ENCODE results near the gene DPP10. TPM values are rescaled to one million over a fixed set of nuclear protein-coding genes. Genes with fewer than 3 reads are reported as not detected.
"Not testable (repeated sequence)": the region's sequence is repeated elsewhere in the genome, so short reads cannot be mapped to it uniquely, and the experiment has no call there.

The DPP10 gene
- total RNA-seq, 1 experiment from 2014 or later: not detected

DNA sequence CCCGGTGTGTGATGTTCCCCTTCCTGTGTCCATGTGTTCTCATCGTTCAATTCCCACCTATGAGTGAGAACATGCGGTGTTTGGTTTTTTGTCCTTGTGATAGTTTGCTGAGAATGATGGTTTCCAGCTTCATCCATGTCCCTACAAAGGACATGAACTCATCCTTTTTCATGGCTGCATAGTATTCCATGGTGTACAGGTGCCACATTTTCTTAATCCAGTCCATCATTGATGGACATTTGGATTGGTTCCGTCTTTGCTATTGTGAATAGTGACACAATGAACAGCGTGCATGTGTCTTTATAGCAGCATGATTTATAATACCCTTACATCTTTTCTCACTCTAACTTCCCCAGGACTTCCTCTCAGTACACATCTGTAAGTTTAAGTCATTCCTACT, 35.1 kb upstream of the DPP10 start:
- ATAC-seq; H3K27me3 ChIP-seq (ENCODE audit: control insufficient read depth, insufficient read depth, low read length); CTCF ChIA-PET; intact Hi-C loops (cut with micrococcal nuclease; ENCODE audit: unreplicated experiment); DNase-seq (ENCODE audit: low read depth, low spot score); H3K4me3 ChIP-seq (ENCODE audit: low read depth in 2 of 2, low read length in 2 of 2); H3K9me3 ChIP-seq (ENCODE audit: control insufficient read depth, insufficient read depth, low read depth, low read length); POLR2A ChIA-PET; BruUV-seq (replicated peaks); in situ Hi-C loops (cut with HindIII; ENCODE audit: low pct_unique_long_range_greater_than_20kb, low sequenced_read_pairs); H3K4me1 ChIP-seq (ENCODE audit: control insufficient read depth, insufficient read depth, low read length); H3K36me3 ChIP-seq (ENCODE audit: control insufficient read depth, insufficient read depth, low read length); H3K27ac ChIP-seq (ENCODE audit: low read length): not testable (repeated sequence)

GRCh38 chr2:114421781-114422180, 20.7 kb upstream of the DPP10 start:
- Histone ChIP-seq H3K36me3 (ENCODE audit: control insufficient read depth, insufficient read depth, low read length) (no peaks in the 10 kb centered on the region), H3K27me3 (ENCODE audit: control insufficient read depth, insufficient read depth, low read length) (no peaks in the 10 kb centered on the region), H3K4me1 (ENCODE audit: control insufficient read depth, insufficient read depth, low read length) (no peaks in the 10 kb centered on the region), H3K4me3 (ENCODE audit: low read depth in 2 of 2, low read length in 2 of 2) (no peak overlapping the region), H3K9me3 (ENCODE audit: control insufficient read depth, insufficient read depth, low read depth, low read length) (no peaks in the 10 kb centered on the region), H3K27ac (ENCODE audit: low read length) (no peak overlapping the region)
- intact Hi-C loops (cut with micrococcal nuclease; ENCODE audit: unreplicated experiment): no loop called here
- TF ChIP-seq, protein P1, sequence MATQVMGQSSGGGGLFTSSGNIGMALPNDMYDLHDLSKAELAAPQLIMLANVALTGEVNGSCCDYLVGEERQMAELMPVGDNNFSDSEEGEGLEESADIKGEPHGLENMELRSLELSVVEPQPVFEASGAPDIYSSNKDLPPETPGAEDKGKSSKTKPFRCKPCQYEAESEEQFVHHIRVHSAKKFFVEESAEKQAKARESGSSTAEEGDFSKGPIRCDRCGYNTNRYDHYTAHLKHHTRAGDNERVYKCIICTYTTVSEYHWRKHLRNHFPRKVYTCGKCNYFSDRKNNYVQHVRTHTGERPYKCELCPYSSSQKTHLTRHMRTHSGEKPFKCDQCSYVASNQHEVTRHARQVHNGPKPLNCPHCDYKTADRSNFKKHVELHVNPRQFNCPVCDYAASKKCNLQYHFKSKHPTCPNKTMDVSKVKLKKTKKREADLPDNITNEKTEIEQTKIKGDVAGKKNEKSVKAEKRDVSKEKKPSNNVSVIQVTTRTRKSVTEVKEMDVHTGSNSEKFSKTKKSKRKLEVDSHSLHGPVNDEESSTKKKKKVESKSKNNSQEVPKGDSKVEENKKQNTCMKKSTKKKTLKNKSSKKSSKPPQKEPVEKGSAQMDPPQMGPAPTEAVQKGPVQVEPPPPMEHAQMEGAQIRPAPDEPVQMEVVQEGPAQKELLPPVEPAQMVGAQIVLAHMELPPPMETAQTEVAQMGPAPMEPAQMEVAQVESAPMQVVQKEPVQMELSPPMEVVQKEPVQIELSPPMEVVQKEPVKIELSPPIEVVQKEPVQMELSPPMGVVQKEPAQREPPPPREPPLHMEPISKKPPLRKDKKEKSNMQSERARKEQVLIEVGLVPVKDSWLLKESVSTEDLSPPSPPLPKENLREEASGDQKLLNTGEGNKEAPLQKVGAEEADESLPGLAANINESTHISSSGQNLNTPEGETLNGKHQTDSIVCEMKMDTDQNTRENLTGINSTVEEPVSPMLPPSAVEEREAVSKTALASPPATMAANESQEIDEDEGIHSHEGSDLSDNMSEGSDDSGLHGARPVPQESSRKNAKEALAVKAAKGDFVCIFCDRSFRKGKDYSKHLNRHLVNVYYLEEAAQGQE (IDR thresholded peaks at IDR 0.05; ENCODE audit: insufficient read depth in 1 of 2, low read depth in 2 of 2, low read length in 1 of 2): no peak
- TF ChIP-seq, protein P2, sequence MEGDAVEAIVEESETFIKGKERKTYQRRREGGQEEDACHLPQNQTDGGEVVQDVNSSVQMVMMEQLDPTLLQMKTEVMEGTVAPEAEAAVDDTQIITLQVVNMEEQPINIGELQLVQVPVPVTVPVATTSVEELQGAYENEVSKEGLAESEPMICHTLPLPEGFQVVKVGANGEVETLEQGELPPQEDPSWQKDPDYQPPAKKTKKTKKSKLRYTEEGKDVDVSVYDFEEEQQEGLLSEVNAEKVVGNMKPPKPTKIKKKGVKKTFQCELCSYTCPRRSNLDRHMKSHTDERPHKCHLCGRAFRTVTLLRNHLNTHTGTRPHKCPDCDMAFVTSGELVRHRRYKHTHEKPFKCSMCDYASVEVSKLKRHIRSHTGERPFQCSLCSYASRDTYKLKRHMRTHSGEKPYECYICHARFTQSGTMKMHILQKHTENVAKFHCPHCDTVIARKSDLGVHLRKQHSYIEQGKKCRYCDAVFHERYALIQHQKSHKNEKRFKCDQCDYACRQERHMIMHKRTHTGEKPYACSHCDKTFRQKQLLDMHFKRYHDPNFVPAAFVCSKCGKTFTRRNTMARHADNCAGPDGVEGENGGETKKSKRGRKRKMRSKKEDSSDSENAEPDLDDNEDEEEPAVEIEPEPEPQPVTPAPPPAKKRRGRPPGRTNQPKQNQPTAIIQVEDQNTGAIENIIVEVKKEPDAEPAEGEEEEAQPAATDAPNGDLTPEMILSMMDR (IDR thresholded peaks at IDR 0.05): no peak
- TF ChIP-seq TCF7L2 (IDR thresholded peaks at IDR 0.05; ENCODE audit: low read depth, low read length): no peak
- DNase-seq (ENCODE audit: low read depth, low spot score): no peak
- ATAC-seq: no peak
- ChIA-PET POLR2A (no interaction called here), CTCF (no interaction called here)
- no TSS peak for BruUV-seq (replicated peaks)
- in situ Hi-C loops (cut with HindIII; ENCODE audit: low pct_unique_long_range_greater_than_20kb, low sequenced_read_pairs): no loop called here

DNA sequence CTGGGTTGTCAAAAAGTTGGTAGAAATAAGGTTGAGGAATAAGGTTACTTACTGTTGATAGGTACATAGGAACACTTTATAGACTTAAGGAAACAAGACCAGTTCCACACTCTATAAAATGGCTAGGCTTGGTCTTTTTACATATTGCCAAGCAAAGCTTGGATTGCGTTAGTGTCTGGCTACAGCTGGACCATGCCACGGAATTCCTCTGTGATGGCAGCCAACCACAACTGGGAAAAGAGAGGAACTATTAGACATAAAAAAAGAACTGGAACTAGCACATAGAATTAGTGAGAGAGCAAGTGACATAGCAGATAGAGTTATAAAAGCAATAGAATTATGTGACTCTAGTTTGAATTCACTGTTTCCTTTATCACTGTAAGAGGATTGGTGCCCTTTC, 17.7 kb upstream of the DPP10 start:
- no peak overlapping the region for H3K27ac ChIP-seq (ENCODE audit: low read length)
- in situ Hi-C loops (cut with HindIII; ENCODE audit: low pct_unique_long_range_greater_than_20kb, low sequenced_read_pairs) (no loop called here), intact Hi-C loops (cut with micrococcal nuclease; ENCODE audit: unreplicated experiment) (no loop called here)
- POLR2A ChIA-PET: no interaction called here
- no peaks in the 10 kb centered on the region for H3K27me3 ChIP-seq (ENCODE audit: control insufficient read depth, insufficient read depth, low read length)
- H3K4me1 ChIP-seq (ENCODE audit: control insufficient read depth, insufficient read depth, low read length): no peaks in the 10 kb centered on the region
- BruUV-seq (replicated peaks): no TSS peak
- no peak for ATAC-seq
- no peaks in the 10 kb centered on the region for H3K9me3 ChIP-seq (ENCODE audit: control insufficient read depth, insufficient read depth, low read depth, low read length)
- no peak overlapping the region for H3K4me3 ChIP-seq (ENCODE audit: low read depth in 2 of 2, low read length in 2 of 2)
- H3K36me3 ChIP-seq (ENCODE audit: control insufficient read depth, insufficient read depth, low read length): no peaks in the 10 kb centered on the region
- CTCF ChIA-PET: no interaction called here
- TF ChIP-seq, protein P2 (IDR thresholded peaks at IDR 0.05): no peak
- TF ChIP-seq, protein P1 (IDR thresholded peaks at IDR 0.05; ENCODE audit: insufficient read depth in 1 of 2, low read depth in 2 of 2, low read length in 1 of 2): no peak
- TF ChIP-seq SIN3A (IDR thresholded peaks at IDR 0.05; ENCODE audit: borderline replicate concordance, insufficient read depth, low read depth, low read length): no peak
- no peak for DNase-seq (ENCODE audit: low read depth, low spot score)
